Caco-2 (cell line): ENCODE data around the gene SEMA3A. TPM values are rescaled to one million over a fixed set of nuclear protein-coding genes. Genes with fewer than 3 reads are reported as not detected.
"Not testable (repeated sequence)": the region's sequence is repeated elsewhere in the genome, so short reads cannot be mapped to it uniquely, and the experiment has no call there.

Experiments used
- BruUV-seq: library from RNA; stranded (reverse); fragments of 400-500 nt; replicated peaks from 2 replicates; lab custom pipeline; 2021; lab: Mats Ljungman, UMichigan
- CTCF ChIA-PET: fragments of 300-600 bp; sonication (Branson Sonifier 250); formaldehyde crosslinking; loops from one replicate; lab custom pipeline; 2022; ENCODE audit warnings: antibody characterized with exemption; lab: Charles Lee
- POLR2A ChIA-PET: fragments of 300-600 bp; sonication (Branson Sonifier 250); formaldehyde crosslinking; loops from one replicate; lab custom pipeline; 2022; ENCODE audit warnings: antibody characterized with exemption; lab: Charles Lee
- DNase-seq, 2 experiments: peaks; one replicate each; pipeline versions ENCODE4 v3.0.0 to v3.0.0-alpha.2; 2020 to 2022
- H3K27me3 ChIP-seq: replicated peaks from 2 replicates; pipeline ENCODE4 v1.6.0; 2011; ENCODE audit warnings: low read length; ENCODE audit not compliant: control insufficient read depth, insufficient read depth
- H3K36me3 ChIP-seq: 2 replicates; pipeline ENCODE4 v1.5.1; 2011; ENCODE audit warnings: low read length; ENCODE audit not compliant: control insufficient read depth, insufficient read depth
- H3K4me1 ChIP-seq: fragments of 250-450 bp; sonication (Bioruptor Pico); 2 replicates; pipeline ENCODE4 v1.5.1; 2020; ENCODE audit warnings: mild to moderate bottlenecking
- H3K4me3 ChIP-seq: 2 replicates; pipeline ENCODE4 v1.5.1; 2011; ENCODE audit warnings: low read depth, mild to moderate bottlenecking, control low read depth, low read length
- H3K9me3 ChIP-seq: fragments of 250-450 bp; sonication (Bioruptor Pico); 2 replicates; pipeline ENCODE4 v1.5.1; 2020; ENCODE audit warnings: mild to moderate bottlenecking, moderate library complexity
- H3K27ac Mint-ChIP-seq: one replicate; pipeline ENCODE4 v1.8.0; 2022; ENCODE audit warnings: mixed read lengths; ENCODE audit not compliant: unreplicated experiment
- H3K27me3 Mint-ChIP-seq: one replicate; pipeline ENCODE4 v1.8.0; 2022; ENCODE audit warnings: mixed read lengths; ENCODE audit not compliant: insufficient read depth, unreplicated experiment
- H3K36me3 Mint-ChIP-seq: one replicate; pipeline ENCODE4 v1.8.0; 2022; ENCODE audit warnings: mild to moderate bottlenecking, mixed read lengths; ENCODE audit not compliant: insufficient read depth, unreplicated experiment
- H3K4me1 Mint-ChIP-seq: one replicate; pipeline ENCODE4 v1.8.0; 2022; ENCODE audit warnings: low read depth, mixed read lengths; ENCODE audit not compliant: unreplicated experiment
- H3K4me3 Mint-ChIP-seq: one replicate; pipeline ENCODE4 v1.8.0; 2022; ENCODE audit warnings: mild to moderate bottlenecking, moderate library complexity, mixed read lengths; ENCODE audit not compliant: unreplicated experiment
- H3K9me3 Mint-ChIP-seq: one replicate; pipeline ENCODE4 v1.8.0; 2022; ENCODE audit warnings: mixed read lengths; ENCODE audit not compliant: unreplicated experiment
- CTCF ChIP-seq, 2 experiments: fragments of 200-600 bp in 1 of 2; IDR thresholded peaks; 1 replicate in 1 of 2; 2 replicates in 1 of 2; pipeline versions ENCODE4 v1.5.1 to v1.8.0; 2011 to 2022; ENCODE audit warnings: antibody characterized with exemption in 1 of 2, control low read depth in 1 of 2, inconsistent platforms in 1 of 2, low read depth in 1 of 2, low read length in 1 of 2, mild to moderate bottlenecking in 1 of 2, moderate library complexity in 1 of 2; ENCODE audit not compliant: insufficient read depth in 1 of 2, severe bottlenecking in 1 of 2, unreplicated experiment in 1 of 2
- intact Hi-C: fragments of 100-400 bp; cut with micrococcal nuclease; formaldehyde crosslinking; loops from one replicate; pipeline ENCODE4 v1.10.0; 2022; ENCODE audit not compliant: unreplicated experiment
- total RNA-seq: library from RNA; stranded (reverse); gene quantifications from 2 replicates; pipeline ENCODE4 v1.2.3, GENCODE V29; 2022

Gene SEMA3A
- total RNA-seq, 1 experiment from 2014 or later, result 55.1 TPM

GRCh38 chr7:84218681-84219080 is 24.1 kb upstream of the SEMA3A start:
- Mint-ChIP-seq H3K27me3 (no peaks in the 10 kb centered on the region), H3K4me1 (no peaks in the 10 kb centered on the region), H3K9me3 (no peaks in the 10 kb centered on the region), H3K4me3 (no peak overlapping the region), H3K27ac (no peak overlapping the region), H3K36me3 (no peaks in the 10 kb centered on the region)
- H3K4me3 ChIP-seq, result no peak overlapping the region
- H3K9me3 ChIP-seq, result no peaks in the 10 kb centered on the region
- ChIA-PET POLR2A (no interaction called here), CTCF (interaction anchor here (0.6 kb wide), 1 partner anchor 118 kb away, joined by 3 read pairs; no protein-coding TSS in a partner anchor)
- no peak for TF ChIP-seq CTCF (IDR thresholded peaks at IDR 0.05; ENCODE audit: insufficient read depth in 1 of 2, low read depth in 1 of 2, low read length in 1 of 2, severe bottlenecking in 1 of 2, unreplicated experiment in 1 of 2)
- no peak for DNase-seq
- BruUV-seq, result no TSS peak
- H3K36me3 ChIP-seq, result no peaks in the 10 kb centered on the region
- no peaks in the 10 kb centered on the region for H3K27me3 ChIP-seq
- intact Hi-C loops, result no loop called here
- H3K4me1 ChIP-seq, result no peaks in the 10 kb centered on the region

- Mint-ChIP-seq H3K9me3 (no peaks in the 10 kb centered on the region), H3K27ac (no peak overlapping the region), H3K4me3 (no peak overlapping the region), H3K36me3 (no peaks in the 10 kb centered on the region), H3K27me3 (no peaks in the 10 kb centered on the region), H3K4me1 (no peaks in the 10 kb centered on the region)
- DNase-seq, result no peak
- BruUV-seq, result no TSS peak
- Histone ChIP-seq H3K36me3 (no peaks in the 10 kb centered on the region), H3K9me3 (no peaks in the 10 kb centered on the region), H3K27me3 (no peaks in the 10 kb centered on the region), H3K4me3 (no peak overlapping the region), H3K4me1 (no peaks in the 10 kb centered on the region)
- intact Hi-C loops, result no loop called here
- TF ChIP-seq CTCF (IDR thresholded peaks at IDR 0.05; ENCODE audit: insufficient read depth in 1 of 2, low read depth in 1 of 2, low read length in 1 of 2, severe bottlenecking in 1 of 2, unreplicated experiment in 1 of 2), result no peak
- POLR2A ChIA-PET, result no interaction called here
- CTCF ChIA-PET, result no interaction called here
Measured at GRCh38 chr7:84216472-84216871, 21.9 kb upstream of the SEMA3A start.

- DNase-seq, H3K4me1 Mint-ChIP-seq, H3K27me3 ChIP-seq, H3K4me1 ChIP-seq, H3K4me3 ChIP-seq, H3K36me3 ChIP-seq, H3K36me3 Mint-ChIP-seq, intact Hi-C loops, H3K27ac Mint-ChIP-seq, POLR2A ChIA-PET, BruUV-seq, CTCF ChIA-PET, H3K4me3 Mint-ChIP-seq, H3K9me3 Mint-ChIP-seq, H3K27me3 Mint-ChIP-seq, H3K9me3 ChIP-seq: not testable (repeated sequence)
Measured at GRCh38 chr7:84214757-84215156, 20.2 kb upstream of the SEMA3A start.

DNA sequence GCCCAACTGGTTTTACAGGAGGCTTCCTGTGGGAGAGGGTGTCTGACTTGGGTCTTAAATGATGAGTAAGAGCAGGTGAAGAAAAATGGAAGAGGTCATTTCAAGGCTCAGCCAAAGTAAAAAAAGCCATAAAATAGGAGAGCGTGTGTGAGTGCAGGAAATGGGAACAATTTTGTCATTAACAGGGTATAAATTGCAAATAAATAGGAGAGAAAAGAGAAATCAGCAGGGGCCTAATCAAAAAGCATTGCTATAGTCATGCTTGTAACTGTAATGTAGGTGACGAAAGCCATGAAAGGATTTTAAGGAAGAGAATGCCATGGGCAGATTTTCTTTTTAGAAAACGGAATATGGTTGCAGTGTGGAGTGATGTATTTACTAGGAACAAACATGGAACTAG is 15.7 kb upstream of the SEMA3A start:
- ChIA-PET CTCF (no interaction called here), POLR2A (no interaction called here)
- DNase-seq, result no peak
- H3K9me3 Mint-ChIP-seq, result no peaks in the 10 kb centered on the region
- no peak overlapping the region for H3K27ac Mint-ChIP-seq
- H3K36me3 Mint-ChIP-seq, result no peaks in the 10 kb centered on the region
- Histone ChIP-seq H3K9me3 (no peaks in the 10 kb centered on the region), H3K27me3 (no peaks in the 10 kb centered on the region), H3K4me3 (no peak overlapping the region), H3K36me3 (no peaks in the 10 kb centered on the region), H3K4me1 (no peaks in the 10 kb centered on the region)
- intact Hi-C loops, result no loop called here
- H3K4me3 Mint-ChIP-seq, result no peak overlapping the region
- H3K4me1 Mint-ChIP-seq, result no peaks in the 10 kb centered on the region
- no peak for TF ChIP-seq CTCF (IDR thresholded peaks at IDR 0.05; ENCODE audit: insufficient read depth in 1 of 2, low read depth in 1 of 2, low read length in 1 of 2, severe bottlenecking in 1 of 2, unreplicated experiment in 1 of 2)
- H3K27me3 Mint-ChIP-seq, result no peaks in the 10 kb centered on the region
- no TSS peak for BruUV-seq
